H1 (cell line): ENCODE results near the gene MYH7. TPM values are rescaled to one million over a fixed set of nuclear protein-coding genes. Genes with fewer than 3 reads are reported as not detected.

ENCODE experiments used
- BCL11A ChIP-seq, 2 experiments: IDR thresholded peaks; one replicate each; pipeline ENCODE4 v1.6.1; 2011; ENCODE audit warnings: low read depth in 2 of 2, low read length in 2 of 2, mild to moderate bottlenecking in 2 of 2
- CHD2 ChIP-seq: IDR thresholded peaks from 2 replicates; pipeline ENCODE4 v1.6.1; 2012; ENCODE audit warnings: low read length, improper control_type of control experiment
- HDAC6 ChIP-seq: IDR thresholded peaks from one replicate; pipeline ENCODE4 v1.7.1; 2012; ENCODE audit warnings: low read depth, mild to moderate bottlenecking, inconsistent platforms, low read length, moderate library complexity
- KDM5A ChIP-seq: fragments of 200-600 bp; IDR thresholded peaks from 2 replicates; pipeline ENCODE4 v1.7.1; 2012; ENCODE audit warnings: mild to moderate bottlenecking, low read length, inconsistent platforms, mixed read lengths
- POLR2A ChIP-seq, 2 experiments: IDR thresholded peaks; 1 replicate in 1 of 2; 2 replicates in 1 of 2; pipeline ENCODE4 v1.6.1; 2011; ENCODE audit warnings: low read depth in 2 of 2, low read length in 2 of 2, mild to moderate bottlenecking in 2 of 2; ENCODE audit errors: control extremely low read depth in 1 of 2
- RAD21 ChIP-seq, 2 experiments: IDR thresholded peaks in 1 of 2; conservative IDR thresholded peaks in 1 of 2; 2 replicates each; pipeline ENCODE4 v1.6.1; 2011; ENCODE audit warnings: low read depth in 2 of 2, low read length in 2 of 2, improper control_type of control experiment in 1 of 2, inconsistent platforms in 1 of 2, mild to moderate bottlenecking in 1 of 2, moderate library complexity in 1 of 2
- RBBP5 ChIP-seq: IDR thresholded peaks from 2 replicates; pipeline ENCODE4 v1.7.1; 2012; ENCODE audit warnings: low read depth, mild to moderate bottlenecking, inconsistent platforms, low read length, moderate library complexity, borderline replicate concordance
- SAP30 ChIP-seq: fragments of 300-600 bp; sonication (generic); IDR thresholded peaks from 2 replicates; pipeline ENCODE4 v1.7.1; 2012; ENCODE audit warnings: low read length, moderate library complexity, mild to moderate bottlenecking, inconsistent platforms; ENCODE audit not compliant: insufficient read depth, insufficient replicate concordance
- ZNF274 ChIP-seq: IDR thresholded peaks from 2 replicates; pipeline ENCODE4 v1.7.0; 2012; ENCODE audit warnings: low read length, borderline replicate concordance; ENCODE audit errors: extremely low read depth
- polyA plus RNA-seq, 7 experiments: library from polyadenylated mRNA; depleted of rRNA in 3 of 7; stranded (reverse) in 5 of 7; unstranded in 2 of 7; fragments of >200 nt in 5 of 7; fragments of 200-250 nt in 2 of 7; gene quantifications; 1 replicate in 5 of 7; 2 replicates in 1 of 7; 4 replicates in 1 of 7; pipeline versions ENCODE4 v1.2.1 to v1.2.3, GENCODE V29; 2011 to 2013; ENCODE audit warnings: missing spikeins in 2 of 7, mixed read lengths in 2 of 7
- total RNA-seq: library from RNA; stranded (reverse); fragmentation: NEBNext Ultra II Directional; extraction: Animal tissue kit (Norgen Biotek cat#: 25700); gene quantifications from 2 replicates; pipeline ENCODE4 v1.2.1, GENCODE V29; 2021
- TF ChIP-seq, protein P1 (sequence below): fragments of 300-600 bp; sonication (generic); IDR thresholded peaks from 2 replicates; pipeline ENCODE4 v1.7.1; 2012; ENCODE audit warnings: low read length, moderate library complexity, mild to moderate bottlenecking, inconsistent platforms; ENCODE audit not compliant: insufficient replicate concordance

MYH7 gene
- total and polyA plus RNA-seq, 2 of the 8 experiments (the other 6 are each of a cell fraction or from before 2014, with no cell fraction given): not detected

DNA sequence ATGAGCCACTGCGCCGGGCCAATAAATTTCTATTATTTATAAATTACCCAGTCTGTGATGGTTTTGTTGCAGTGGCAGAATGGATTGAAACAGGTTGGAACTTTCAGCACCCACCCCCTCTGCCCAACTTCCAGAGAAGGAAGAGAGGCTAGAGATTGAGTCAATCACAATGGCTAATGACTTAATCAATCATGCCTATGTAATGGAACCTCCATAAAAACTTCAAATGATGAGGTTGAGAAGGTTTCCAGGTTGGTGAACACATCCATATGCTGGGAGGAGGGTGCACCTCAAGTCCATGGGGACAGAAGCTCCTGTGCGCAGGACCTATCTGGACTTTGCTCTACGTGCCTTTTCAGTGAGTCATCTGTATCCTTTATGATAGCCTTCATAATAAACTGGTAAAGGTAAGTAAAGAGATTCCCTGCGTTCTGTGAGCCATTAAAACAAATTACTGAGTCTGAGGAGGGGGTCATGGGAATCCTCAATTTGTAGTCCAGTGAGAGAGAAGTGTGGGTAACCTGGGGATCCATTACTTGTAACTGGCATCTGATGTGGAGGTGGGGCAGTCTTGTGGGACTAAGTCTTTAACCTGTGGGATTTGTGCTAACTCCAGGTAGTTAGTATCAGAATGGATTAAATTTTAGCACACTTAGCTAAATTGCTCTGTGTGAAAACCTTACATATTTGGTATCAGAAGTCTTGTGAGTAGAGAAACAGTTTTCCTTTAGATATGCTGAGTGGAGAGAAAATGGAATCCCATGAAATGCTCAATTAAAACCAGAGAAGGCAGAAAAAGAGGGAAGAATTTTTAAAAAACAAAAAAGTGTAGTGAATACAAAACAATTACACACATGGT, 22.4 kb upstream of the MYH7 start (continued):
- TF ChIP-seq, protein P1, sequence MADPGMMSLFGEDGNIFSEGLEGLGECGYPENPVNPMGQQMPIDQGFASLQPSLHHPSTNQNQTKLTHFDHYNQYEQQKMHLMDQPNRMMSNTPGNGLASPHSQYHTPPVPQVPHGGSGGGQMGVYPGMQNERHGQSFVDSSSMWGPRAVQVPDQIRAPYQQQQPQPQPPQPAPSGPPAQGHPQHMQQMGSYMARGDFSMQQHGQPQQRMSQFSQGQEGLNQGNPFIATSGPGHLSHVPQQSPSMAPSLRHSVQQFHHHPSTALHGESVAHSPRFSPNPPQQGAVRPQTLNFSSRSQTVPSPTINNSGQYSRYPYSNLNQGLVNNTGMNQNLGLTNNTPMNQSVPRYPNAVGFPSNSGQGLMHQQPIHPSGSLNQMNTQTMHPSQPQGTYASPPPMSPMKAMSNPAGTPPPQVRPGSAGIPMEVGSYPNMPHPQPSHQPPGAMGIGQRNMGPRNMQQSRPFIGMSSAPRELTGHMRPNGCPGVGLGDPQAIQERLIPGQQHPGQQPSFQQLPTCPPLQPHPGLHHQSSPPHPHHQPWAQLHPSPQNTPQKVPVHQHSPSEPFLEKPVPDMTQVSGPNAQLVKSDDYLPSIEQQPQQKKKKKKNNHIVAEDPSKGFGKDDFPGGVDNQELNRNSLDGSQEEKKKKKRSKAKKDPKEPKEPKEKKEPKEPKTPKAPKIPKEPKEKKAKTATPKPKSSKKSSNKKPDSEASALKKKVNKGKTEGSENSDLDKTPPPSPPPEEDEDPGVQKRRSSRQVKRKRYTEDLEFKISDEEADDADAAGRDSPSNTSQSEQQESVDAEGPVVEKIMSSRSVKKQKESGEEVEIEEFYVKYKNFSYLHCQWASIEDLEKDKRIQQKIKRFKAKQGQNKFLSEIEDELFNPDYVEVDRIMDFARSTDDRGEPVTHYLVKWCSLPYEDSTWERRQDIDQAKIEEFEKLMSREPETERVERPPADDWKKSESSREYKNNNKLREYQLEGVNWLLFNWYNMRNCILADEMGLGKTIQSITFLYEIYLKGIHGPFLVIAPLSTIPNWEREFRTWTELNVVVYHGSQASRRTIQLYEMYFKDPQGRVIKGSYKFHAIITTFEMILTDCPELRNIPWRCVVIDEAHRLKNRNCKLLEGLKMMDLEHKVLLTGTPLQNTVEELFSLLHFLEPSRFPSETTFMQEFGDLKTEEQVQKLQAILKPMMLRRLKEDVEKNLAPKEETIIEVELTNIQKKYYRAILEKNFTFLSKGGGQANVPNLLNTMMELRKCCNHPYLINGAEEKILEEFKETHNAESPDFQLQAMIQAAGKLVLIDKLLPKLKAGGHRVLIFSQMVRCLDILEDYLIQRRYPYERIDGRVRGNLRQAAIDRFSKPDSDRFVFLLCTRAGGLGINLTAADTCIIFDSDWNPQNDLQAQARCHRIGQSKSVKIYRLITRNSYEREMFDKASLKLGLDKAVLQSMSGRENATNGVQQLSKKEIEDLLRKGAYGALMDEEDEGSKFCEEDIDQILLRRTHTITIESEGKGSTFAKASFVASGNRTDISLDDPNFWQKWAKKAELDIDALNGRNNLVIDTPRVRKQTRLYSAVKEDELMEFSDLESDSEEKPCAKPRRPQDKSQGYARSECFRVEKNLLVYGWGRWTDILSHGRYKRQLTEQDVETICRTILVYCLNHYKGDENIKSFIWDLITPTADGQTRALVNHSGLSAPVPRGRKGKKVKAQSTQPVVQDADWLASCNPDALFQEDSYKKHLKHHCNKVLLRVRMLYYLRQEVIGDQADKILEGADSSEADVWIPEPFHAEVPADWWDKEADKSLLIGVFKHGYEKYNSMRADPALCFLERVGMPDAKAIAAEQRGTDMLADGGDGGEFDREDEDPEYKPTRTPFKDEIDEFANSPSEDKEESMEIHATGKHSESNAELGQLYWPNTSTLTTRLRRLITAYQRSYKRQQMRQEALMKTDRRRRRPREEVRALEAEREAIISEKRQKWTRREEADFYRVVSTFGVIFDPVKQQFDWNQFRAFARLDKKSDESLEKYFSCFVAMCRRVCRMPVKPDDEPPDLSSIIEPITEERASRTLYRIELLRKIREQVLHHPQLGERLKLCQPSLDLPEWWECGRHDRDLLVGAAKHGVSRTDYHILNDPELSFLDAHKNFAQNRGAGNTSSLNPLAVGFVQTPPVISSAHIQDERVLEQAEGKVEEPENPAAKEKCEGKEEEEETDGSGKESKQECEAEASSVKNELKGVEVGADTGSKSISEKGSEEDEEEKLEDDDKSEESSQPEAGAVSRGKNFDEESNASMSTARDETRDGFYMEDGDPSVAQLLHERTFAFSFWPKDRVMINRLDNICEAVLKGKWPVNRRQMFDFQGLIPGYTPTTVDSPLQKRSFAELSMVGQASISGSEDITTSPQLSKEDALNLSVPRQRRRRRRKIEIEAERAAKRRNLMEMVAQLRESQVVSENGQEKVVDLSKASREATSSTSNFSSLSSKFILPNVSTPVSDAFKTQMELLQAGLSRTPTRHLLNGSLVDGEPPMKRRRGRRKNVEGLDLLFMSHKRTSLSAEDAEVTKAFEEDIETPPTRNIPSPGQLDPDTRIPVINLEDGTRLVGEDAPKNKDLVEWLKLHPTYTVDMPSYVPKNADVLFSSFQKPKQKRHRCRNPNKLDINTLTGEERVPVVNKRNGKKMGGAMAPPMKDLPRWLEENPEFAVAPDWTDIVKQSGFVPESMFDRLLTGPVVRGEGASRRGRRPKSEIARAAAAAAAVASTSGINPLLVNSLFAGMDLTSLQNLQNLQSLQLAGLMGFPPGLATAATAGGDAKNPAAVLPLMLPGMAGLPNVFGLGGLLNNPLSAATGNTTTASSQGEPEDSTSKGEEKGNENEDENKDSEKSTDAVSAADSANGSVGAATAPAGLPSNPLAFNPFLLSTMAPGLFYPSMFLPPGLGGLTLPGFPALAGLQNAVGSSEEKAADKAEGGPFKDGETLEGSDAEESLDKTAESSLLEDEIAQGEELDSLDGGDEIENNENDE: no peak
- no peak for TF ChIP-seq SAP30
- no peak for TF ChIP-seq POLR2A (IDR thresholded peaks at IDR 0.05; ENCODE audit: control extremely low read depth in 1 of 2, low read depth in 2 of 2, low read length in 2 of 2)
- no peak for TF ChIP-seq HDAC6
- TF ChIP-seq KDM5A: no peak
- no peak for TF ChIP-seq CHD2
- no peak for TF ChIP-seq RAD21 (IDR thresholded peaks at IDR 0.05 in 1 of 2, conservative IDR thresholded peaks at IDR 0.05 in 1 of 2; ENCODE audit: low read depth in 2 of 2, low read length in 2 of 2)
- no peak for TF ChIP-seq RBBP5
- no peak for TF ChIP-seq BCL11A (IDR thresholded peaks at IDR 0.05; ENCODE audit: low read depth in 2 of 2, low read length in 2 of 2)
- TF ChIP-seq ZNF274: no peak
- TF ChIP-seq, all 59 proteins: peak for 0
